HG03280 (cell line): Measurements from ENCODE around the gene OSBPL5.

Source experiments
- ATAC-seq: cut with Tn5 transposase; IDR thresholded peaks from one replicate; pipeline ENCODE4 v1.9.1; 2021; ENCODE audit warnings: mild to moderate bottlenecking, moderate library complexity; ENCODE audit not compliant: unreplicated experiment

The OSBPL5 gene

DNA sequence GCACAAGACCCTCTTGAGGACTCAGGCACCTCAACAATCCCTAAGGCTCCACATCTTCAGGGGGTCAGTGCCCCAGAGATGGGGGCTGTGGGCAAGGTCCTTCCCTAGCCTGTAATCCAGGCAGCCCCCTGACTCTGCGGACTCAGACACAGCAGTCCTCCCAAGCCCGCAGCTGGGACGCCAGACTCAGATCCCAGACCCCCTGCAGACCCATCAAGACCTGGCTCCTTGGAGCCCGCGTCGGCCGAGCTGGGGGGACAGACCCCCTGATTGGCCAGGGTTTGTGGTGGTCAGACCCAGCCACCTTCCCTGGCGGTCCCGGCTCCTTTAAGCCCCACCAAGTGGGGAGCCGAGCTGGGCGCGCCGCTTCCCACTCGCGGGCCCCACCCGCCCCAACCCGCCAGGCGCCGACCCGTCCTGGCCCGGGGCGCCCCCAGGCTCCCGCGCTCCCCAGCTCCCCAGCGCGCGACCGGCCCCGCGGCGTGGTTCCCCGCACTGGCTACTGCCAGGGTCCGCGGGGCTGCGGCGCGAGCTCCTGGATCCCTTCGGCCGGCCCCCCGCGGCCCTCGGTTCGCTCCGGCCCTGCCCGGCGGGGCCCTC lies 458 bp downstream of the OSBPL5 start:
- ATAC-seq, result no peak

DNA sequence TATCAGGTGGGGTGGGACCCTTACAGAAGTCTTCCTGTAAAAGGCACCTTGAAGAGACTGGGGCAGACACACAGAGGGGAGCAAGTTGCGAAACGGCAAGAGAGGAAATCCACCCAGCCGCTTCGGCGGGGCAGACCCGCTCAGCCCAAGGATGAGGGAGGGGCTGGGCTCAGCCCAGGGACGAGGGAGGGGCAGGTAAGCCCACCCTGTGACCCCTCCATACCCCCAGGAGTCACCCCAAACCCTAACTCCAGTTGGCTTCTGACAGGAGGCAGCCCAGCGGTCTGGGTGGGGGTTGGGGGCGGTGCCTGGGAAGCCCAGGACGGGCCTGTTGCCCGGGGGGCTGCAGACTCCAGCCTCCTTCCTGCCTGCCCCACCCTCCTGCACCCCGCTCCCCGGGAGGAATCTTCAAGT lies 965 bp downstream of the OSBPL5 start:
- no peak for ATAC-seq

DNA sequence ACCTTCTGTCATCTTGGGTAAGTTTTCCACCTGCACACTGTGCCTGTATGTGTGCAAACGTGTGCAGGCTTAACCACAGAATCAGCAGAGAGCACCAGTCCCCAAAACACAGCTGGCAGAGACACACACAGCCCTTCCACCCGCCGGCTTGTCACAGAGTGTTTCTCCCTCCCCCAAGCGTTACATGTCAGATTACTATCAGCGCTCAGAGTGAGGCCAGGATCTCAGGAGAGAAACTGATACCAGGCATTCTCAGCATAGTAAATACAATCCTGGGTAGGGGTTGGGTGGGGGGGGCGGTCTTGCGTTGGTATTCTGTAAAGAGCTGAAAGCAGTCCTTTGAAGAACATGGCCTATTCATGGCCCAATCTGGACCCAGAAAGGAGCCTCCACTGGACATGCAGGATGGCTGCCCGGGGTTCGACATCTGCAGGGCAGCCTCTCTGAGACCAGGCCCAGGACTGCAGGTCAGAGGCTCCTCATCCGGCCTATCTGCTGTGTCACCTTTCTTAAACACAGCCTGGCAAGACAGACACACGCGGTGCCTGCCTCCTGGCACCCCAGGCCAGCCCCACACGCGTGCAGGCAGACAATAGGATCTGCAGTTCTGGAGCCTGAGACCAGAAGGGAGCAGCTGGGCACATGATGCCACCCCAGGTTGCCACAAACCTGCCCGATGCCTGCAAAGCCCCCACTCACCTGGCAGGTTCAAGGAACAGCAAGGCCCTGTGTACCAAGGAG lies 1.7 kb downstream of the OSBPL5 start:
- ATAC-seq, result no peak

DNA sequence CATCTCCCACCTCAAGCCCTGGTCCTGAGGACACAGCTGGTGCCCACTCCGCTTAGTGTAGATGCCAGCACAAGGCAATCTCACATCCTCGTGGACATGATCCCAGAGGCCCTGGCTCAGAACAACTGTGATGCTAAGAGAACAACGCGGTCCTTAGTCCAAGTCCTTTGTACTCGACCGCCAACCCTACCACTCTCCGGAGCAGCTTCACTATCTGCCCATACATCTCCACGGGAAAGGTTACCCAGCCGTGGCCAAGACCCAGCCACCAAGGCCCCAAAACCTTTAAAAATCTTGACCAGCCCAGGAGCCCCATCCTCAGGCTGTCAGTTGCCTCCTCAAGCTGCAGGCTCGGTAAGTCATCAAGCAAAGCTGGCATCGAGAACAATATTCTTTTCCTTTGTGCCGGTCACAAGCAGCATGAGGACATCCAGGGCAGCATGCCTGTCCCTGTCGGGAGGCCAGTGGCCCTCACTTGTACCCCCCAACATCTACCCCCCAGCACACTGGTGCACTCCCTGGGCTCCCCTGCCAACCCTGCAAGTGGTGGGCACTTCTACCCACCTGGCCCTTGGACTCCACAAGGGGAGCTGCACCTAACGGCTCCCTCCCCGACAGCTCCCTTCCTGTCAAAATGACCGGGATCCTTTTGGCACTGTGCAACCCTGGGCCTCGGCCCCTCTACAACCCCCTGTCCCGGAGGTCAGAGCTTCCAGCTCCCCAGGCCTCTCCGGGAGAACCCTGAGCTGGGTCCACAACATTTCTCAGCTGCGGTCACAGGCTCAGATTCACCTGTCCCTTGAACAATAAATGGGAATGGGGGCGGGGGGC lies 2.5 kb downstream of the OSBPL5 start:
- ATAC-seq, result no peak

DNA sequence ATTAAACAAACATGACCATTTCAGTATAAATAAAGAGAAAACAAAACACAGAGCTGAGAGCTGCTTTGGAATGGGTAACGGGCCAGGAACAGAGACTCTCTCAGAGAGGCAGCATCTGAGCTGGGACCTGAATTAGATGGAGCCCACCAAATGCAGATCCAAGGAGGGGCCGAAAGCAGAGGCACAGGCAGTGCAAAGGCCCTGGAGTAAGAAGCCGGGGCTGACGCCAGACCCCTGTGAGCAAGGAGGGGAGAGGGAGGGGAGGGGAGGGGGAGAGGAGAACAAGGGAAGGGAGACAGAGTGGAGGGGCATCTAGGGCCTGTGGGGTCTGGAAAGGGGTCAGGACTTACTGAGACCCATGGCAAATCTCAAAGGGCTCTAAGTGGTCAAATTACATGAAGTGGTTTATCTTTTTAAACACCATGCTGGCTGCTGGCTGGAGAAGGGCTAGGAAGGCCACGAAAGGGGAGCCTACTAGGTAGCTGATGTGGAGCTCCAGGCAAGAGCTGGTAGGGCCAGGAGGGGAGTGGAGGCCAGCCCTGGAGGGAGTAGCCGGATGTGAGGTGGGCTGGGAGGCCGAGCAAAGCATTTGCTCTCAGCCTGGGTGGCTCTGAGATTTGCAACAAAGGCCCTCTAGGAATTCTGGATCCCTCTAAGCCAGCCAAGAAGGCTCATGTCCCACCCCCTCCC lies 3.2 kb downstream of the OSBPL5 start:
- ATAC-seq, result no peak

DNA sequence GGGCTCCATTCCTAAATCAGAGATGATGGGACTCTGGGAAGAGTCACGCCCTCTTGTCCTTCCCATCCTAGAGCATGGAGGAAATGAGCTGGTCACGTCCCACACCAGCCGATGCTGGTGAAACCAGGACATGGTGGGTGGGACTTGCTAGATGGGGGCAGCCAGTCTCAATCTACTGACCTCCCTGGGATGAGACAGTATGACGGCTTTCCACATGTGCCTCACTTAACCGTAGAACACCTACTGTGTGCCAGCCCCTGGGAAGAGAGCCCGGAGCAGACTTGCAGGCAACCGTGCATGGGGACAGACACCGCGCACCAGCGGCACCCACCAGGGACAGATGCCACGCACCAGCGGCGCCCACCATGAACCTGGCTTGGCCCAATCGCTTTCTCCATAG lies 3.8 kb downstream of the OSBPL5 start:
- ATAC-seq, result no peak

DNA sequence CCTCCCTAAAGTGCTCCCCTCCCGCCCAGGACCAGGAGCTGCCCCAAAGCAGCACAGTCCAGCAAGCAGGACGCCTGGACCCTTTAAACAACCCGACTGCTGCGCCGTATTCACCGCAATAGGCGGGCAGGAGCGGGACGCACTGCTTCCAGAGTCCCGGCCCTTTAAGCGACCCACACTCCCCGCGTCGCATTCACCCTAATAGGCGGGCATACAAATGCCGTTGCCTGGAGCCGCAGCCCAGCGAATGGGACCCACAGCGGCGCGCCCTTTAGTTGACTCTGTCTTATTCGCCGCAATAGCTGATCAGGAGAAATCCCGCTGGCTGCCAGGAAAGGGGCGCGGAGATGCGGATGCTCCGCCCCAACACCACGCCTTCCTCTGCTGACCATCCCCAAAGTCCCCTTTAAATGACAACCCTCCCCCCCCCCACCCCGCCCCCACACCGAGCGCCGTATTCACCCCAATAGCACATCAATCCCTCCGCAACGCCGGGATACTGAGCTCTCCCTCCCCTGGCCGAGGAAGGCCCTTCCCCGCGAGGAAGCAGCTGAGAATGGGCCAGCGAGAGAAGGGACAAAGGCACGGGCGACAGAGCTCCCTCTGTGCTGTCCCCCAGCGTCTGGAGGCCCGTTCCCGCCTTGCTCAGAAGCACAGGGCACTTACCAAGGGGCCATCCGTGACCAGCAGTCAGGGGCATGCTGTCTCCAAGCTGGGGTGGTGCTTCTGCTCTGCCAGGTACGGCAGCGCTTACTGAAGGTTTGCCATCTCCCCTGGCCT lies 4.7 kb downstream of the OSBPL5 start:
- no peak for ATAC-seq

DNA sequence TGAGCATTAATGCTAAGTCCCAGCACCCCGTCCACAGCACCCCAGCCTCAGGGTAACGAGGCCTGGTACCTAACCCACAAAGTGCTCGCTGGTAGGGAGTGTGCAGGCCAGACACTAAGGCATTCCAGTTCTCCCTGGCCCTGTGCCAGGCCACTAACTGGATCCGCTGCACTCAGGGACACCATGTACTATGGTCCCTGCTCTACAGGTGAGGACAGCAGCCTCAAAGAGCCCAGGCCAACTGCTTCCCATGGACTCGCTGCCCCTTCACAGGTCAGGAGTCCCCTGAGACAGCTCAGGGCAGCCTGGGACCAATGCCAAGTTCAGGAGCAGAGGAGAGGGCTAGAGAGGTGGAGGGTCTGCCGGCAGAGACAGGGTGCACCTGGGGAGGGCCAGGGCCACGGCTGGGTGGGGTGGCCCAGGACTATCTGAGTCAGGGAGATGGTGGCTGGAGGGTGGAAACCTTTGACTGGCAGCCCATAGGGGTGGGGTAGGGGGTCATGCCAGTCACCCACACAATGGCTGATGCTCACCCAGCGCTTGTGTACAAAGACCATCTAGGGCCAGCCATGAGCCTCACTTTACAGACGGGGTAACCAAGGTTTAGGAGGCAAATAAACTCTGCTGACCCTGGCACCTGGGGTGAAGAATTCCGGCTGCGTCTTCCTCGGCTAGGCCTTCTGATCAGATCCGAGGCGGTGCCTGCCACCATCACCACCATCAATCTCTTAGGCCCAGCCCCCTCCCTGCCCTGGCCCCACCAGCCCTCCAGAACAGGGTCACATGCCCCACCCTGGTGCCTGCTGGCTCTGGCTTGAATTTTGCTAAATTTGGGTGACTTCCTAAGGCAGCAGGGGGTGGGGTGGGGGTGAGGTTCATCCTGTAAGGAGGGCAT lies 5.6 kb downstream of the OSBPL5 start:
- no peak for ATAC-seq

DNA sequence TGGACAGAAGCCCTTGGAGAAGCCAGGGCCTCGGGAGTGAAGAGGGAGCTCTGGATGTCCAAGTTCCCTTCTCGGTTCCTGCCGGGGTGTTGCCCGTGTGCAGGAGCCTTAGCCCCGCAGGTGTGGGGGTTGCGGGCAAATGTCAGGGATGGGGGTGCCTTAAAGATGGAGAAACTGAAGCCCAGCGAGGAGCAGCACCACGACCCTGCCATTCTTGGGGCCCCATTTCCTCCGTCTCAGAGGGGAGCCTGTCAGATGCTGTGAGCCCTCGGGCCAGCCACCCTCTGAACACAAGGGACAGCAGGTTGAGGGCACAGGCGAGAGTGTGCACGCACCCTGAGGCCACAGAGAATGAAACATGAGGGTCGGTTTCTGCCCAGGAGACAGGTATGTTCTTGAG lies 6.3 kb downstream of the OSBPL5 start:
- no peak for ATAC-seq

DNA sequence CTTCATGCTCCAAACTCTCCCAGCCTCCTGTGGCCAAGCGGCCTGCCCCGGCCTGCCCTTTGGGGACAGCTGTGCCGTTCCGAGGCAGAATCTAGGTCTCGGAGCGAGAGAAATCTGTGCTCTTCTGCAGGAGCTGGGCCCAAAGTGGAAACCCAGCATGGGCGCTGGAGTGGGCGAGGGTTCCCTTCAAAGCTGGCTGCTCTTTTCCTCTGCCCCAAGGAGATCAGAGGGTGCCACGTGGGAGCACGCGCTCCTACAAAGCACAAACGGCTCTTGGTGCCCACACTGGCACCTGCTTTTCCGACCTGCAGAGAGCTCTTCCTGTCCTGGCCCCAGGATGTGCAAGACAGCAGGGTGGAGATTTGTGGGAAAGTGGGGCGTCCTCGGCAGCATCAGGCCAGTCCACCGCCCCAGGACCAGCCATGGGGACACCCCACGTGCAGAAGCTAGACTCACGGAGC lies 6.9 kb downstream of the OSBPL5 start:
- ATAC-seq, result no peak

DNA sequence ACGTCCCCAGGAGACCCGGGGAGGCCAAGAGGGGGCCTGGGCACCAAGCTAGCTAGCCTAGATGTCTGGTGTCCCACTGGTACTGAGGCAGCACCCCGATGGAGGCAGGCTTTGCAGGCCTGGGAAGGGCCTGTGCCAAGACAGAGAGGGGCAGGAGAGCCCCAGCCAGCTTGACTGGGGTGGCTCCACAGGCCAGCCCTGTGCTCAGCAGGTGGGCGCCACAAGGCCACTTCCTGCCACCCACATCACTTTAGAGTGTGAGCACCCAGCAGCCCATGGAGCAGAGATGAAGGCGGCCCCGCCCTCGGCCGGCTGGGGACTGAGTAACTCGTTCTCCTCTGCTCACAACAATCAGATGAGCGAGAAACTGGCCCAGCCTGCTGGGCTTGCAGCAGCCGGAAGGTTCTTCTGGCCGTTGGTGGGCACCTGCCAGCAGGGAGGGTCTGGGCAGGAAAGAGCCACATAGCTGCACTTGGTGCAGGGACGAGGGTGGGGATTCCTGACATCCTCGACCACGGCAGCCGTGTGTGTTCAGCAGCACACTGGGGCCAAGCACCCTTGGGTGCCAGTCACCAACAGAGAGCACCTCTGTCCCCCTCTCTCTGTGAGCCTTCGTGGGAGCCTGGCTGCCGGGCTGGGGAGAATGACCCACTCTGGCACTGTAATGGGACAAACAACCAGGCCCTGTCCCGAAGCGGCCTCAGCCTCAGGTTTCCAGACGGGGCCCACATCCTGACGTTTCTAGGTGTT lies 7.6 kb downstream of the OSBPL5 start:
- ATAC-seq, result no peak

DNA sequence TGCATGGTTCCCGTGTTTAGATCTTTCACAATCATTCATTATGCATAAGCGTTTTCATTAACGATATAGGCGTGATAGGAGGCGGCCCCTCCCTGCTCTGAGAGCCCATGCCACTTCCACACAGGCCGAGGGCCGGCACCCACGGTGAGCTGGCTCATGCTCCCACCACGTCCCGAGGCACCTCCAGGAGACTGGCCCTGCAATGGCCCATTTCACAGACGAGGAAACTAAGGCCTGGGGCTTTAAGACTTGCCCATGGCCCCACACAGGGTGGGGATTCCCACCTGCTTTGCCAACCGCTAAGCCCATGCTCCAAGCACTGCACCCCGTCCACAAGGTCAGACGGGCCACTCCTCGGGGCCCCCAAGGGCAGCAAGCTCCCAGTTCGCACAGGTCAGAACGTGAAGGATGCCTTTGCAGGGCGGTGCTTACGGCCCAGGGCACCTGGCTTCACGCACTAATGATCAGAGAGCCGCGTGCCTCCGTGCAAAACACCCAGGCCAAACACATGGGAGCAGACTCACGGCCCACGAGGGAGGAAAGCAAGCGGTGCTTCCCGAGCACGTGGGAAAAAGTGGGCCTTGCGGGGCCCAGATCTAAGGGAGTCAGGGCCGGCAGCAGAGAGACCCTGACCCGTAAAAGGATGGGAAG lies 8.3 kb downstream of the OSBPL5 start:
- no peak for ATAC-seq

DNA sequence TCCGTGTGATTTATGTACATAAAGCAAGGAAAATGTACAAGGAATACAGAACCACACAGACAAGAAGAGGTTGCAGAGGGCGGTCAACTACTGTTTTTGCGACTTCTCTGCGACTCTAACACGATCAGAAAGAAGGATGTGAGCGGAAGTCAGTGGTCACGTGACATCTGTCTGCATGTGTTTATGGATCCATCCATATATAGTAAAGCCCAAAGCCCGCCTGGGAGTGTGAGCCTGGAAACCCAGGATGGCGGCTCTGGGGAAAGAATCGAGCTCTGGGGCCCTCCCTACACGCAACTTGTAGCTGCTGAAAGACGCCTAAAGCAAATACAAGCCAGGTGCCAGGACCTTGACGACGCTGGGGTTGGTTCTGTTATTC lies 8.8 kb downstream of the OSBPL5 start:
- no peak for ATAC-seq

DNA sequence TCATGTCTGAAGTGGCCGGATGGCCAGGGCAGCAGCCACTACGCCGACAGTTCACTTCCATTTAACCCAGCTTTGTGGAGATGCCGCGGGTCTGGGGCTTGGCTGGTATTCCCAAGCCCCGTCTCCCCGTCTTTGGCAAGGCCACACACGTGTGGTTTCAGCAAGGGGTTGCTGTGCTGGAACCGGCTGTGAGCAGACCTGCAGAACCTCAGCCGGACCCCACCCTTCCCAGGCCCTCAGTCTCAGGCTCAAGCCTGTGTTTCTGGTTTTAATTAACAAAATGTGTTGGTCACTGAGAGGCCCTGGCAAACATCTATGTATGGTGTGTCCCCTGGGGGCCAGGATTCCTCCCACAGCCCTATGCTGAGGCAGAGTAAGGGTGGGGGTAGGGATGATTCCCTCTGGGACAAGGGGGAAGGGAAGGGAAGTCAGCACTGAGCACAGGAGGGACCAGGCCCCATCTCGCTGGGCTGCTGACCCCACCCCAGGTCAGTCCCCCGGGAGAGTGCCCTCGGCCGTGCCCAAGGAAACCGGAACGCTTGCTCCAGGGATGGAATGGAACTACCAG lies 9.3 kb downstream of the OSBPL5 start:
- no peak for ATAC-seq

DNA sequence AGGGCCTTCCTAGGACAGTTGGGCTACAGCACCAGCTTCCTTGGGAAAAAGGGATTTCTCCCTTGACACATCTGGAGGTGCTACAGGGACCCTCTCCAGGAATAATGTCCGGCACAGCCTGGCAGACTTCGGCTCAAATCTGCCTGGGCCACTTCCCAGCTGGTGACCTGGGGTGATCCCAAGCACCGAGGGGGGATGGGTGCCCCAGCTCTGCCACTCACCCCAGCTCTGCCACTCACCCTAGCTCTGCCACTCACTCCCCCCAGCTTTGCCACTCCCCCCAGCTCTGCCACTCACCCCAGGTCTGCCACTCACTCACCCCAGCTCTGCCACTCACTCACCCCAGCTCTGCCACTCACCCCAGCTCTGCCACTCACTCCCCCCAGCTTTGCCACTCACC lies 9.9 kb downstream of the OSBPL5 start:
- ATAC-seq, result no peak

DNA sequence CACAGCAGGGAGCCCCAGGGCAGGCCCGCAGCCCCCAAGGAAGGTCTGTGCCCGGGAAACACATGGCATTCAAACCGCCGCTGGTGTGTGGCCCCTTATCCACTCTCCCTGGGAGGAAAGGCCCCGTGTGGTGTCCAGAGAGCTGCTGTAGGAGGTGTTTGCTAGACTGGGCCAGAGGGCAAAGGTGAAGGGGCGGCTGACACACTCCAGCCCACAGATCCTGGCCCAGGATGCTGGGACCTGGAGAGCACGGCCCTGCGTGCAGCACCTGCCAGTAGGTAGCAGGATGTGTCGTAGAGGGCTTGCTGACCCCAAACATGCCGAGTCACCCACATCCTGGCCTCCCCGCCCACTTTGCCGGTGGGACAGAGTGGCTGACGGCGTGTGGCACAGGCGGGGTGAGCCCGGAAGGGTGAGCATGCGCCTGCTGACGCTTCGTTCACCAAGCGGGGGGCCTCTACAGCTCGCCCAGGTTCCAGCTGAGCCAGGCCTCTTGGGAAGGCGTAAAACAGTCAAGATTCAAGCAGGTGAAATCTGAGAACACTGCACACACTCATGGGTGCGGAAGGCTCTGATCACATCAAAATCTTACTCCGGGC lies 11.0 kb downstream of the OSBPL5 start:
- no peak for ATAC-seq

DNA sequence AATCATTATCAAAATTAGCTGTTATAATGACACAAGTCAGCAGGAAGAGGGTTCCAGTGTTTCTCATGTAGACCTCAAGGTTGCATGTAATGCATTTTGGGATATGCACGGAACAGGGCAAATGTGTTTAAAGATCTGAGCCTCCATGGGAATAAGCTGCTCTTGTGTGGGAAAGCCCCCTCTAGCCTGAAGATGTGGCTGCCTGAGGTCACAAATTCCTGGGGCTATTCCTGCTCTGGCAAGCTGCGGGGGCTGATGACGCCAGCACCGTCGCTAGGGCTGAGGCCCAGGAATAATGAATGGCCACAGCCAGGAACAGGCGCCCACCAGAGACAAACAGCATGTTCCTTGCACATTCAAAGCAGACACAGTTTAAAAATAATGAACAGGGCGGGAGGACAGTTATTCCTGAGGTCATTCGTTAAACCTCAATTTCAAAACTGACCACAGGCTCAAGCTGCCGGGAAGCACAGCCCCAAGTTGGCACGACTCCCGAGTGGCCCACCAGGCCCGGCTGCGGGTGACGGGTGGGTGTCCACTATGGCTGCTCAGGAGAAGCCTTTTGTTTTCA lies 11.7 kb downstream of the OSBPL5 start:
- no peak for ATAC-seq
